A673 (cell line): ENCODE results near the gene TWNK.

ENCODE experiments used
- CTCF ChIP-seq: fragments of 300-800, 200-600 bp; sonication (generic); conservative IDR thresholded peaks from 2 replicates; pipeline ENCODE4 v1.5.1; 2017; ENCODE audit warnings: low read depth, mild to moderate bottlenecking, antibody characterized with exemption, low read length, moderate library complexity, mixed read lengths
- EZH2 ChIP-seq: fragments of 200-600 bp; sonication (generic); IDR thresholded peaks from 2 replicates; pipeline ENCODE4 v1.6.1; 2017; ENCODE audit warnings: borderline replicate concordance, low read depth, mild to moderate bottlenecking, mixed read lengths, antibody characterized with exemption, low read length; ENCODE audit not compliant: poor library complexity, severe bottlenecking

GRCh38 chr10:100984672-100985177 is 2.6 kb upstream of the TWNK start:
- TF ChIP-seq CTCF (no peak), EZH2 (no peak)
